A549 (cell line): ENCODE data around the gene ALDH1A2. TPM values are rescaled to one million over a fixed set of nuclear protein-coding genes. Genes with fewer than 3 reads are reported as not detected.

Source experiments
- ATAC-seq, 2 experiments: fragments of 200-7000 bp in 1 of 2; fragments of >200 bp in 1 of 2; cut with Nextera tagmentation in 1 of 2; cut with Tn5 transposase in 1 of 2; 3 replicates each; pipeline versions ENCODE4 v1.8.0 to v1.9.1; 2018 to 2020; ENCODE audit warnings: mild to moderate bottlenecking in 1 of 2, moderate library complexity in 1 of 2
- CTCF ChIA-PET: fragments of 300-600 bp; sonication (Branson Sonifier 250); formaldehyde crosslinking; extraction: SDS; loops from one replicate; lab custom pipeline; 2021; ENCODE audit warnings: antibody characterized with exemption, inconsistent platforms; lab: Yijun Ruan, JAX
- POLR2A ChIA-PET: fragments of 350-600 bp; formaldehyde crosslinking; extraction: SDS; loops from one replicate; lab custom pipeline; 2021; ENCODE audit warnings: antibody characterized with exemption, inconsistent platforms; lab: Yijun Ruan, JAX
- DNase-seq, 2 experiments: peaks; one replicate each; pipeline versions ENCODE4 v3.0.0 to v3.0.0-alpha.2; 2011 to 2016; ENCODE audit warnings: low read depth in 1 of 2, low spot score in 1 of 2
- FAIRE-seq: peaks from 2 replicates; lab custom pipeline; 2011; peaks lifted over from hg19 to GRCh38; lab: Jason Lieb, UNC
- H3K27ac ChIP-seq, 2 experiments: fragments of >200 bp; sonication (Bioruptor Twin); formaldehyde crosslinking; 3 replicates each; pipeline ENCODE4 v1.5.1; 2016 to 2017
- H3K4me1 ChIP-seq: fragments of >200 bp; sonication (Bioruptor Twin); formaldehyde crosslinking; 3 replicates; pipeline ENCODE4 v1.6.1; 2016
- H3K4me2 ChIP-seq: fragments of >200 bp; sonication (Bioruptor Twin); formaldehyde crosslinking; 3 replicates; pipeline ENCODE4 v1.6.1; 2016
- H3K4me3 ChIP-seq: fragments of >200 bp; sonication (Bioruptor Twin); formaldehyde crosslinking; 3 replicates; pipeline ENCODE4 v1.5.1; 2016
- H3K9me3 ChIP-seq: fragments of >200 bp; sonication (Bioruptor Twin); formaldehyde crosslinking; 3 replicates; pipeline ENCODE4 v1.6.1; 2016
- BHLHE40 ChIP-seq: IDR thresholded peaks from 2 replicates; pipeline ENCODE4 v1.6.1; 2012; ENCODE audit warnings: low read depth, low read length, inconsistent platforms
- CBX2 ChIP-seq: fragments of 200-600 bp; sonication (generic); IDR thresholded peaks from 2 replicates; pipeline ENCODE4 v1.6.1; 2016; ENCODE audit warnings: low read depth, mild to moderate bottlenecking, borderline replicate concordance
- CBX8 ChIP-seq: fragments of 200-600 bp; sonication (generic); IDR thresholded peaks from 2 replicates; pipeline ENCODE4 v1.6.1; 2016
- CTCF ChIP-seq: fragments of >200 bp; sonication (Bioruptor Twin); formaldehyde crosslinking; IDR thresholded peaks from 3 replicates; pipeline ENCODE4 v1.5.1; 2016
- EHMT2 ChIP-seq: fragments of 200-600 bp; sonication (generic); IDR thresholded peaks from 2 replicates; pipeline ENCODE4 v1.6.1; 2016; ENCODE audit warnings: antibody characterized with exemption, low read depth, mild to moderate bottlenecking, moderate library complexity
- FOSB ChIP-seq: fragments of 250-450 bp; sonication (Bioruptor Pico); IDR thresholded peaks from 2 replicates; pipeline ENCODE4 v1.5.0; 2020; ENCODE audit warnings: mild to moderate bottlenecking, moderate library complexity
- HOXA7 ChIP-seq: fragments of 250-450 bp; sonication (Bioruptor Pico); IDR thresholded peaks from 2 replicates; pipeline ENCODE4 v1.5.0; 2020; ENCODE audit warnings: mild to moderate bottlenecking, moderate library complexity
- HOXB13 ChIP-seq: fragments of 250-450 bp; sonication (Bioruptor Pico); IDR thresholded peaks from 2 replicates; pipeline ENCODE4 v1.5.0; 2020; ENCODE audit warnings: low read depth, mild to moderate bottlenecking, moderate library complexity
- JUN ChIP-seq, 2 experiments: fragments of >200 bp; sonication (Bioruptor Twin); formaldehyde crosslinking; IDR thresholded peaks; 2 replicates in 1 of 2; 3 replicates in 1 of 2; pipeline ENCODE4 v1.6.1; 2016 to 2017
- MAFK ChIP-seq: fragments of 450-650 bp; IDR thresholded peaks from 2 replicates; pipeline ENCODE4 v1.6.1; 2014; ENCODE audit not compliant: partially characterized antibody
- MYC ChIP-seq: IDR thresholded peaks from 2 replicates; pipeline ENCODE4 v1.6.1; 2012; ENCODE audit warnings: mild to moderate bottlenecking, inconsistent platforms, low read length, improper control_type of control experiment, borderline replicate concordance
- NR3C1 ChIP-seq: fragments of >200 bp; sonication (Bioruptor Twin); formaldehyde crosslinking; IDR thresholded peaks from 3 replicates; pipeline ENCODE4 v1.6.1; 2017
- PHF8 ChIP-seq: fragments of 200-600 bp; sonication (generic); IDR thresholded peaks from 2 replicates; pipeline ENCODE4 v1.6.1; 2016; ENCODE audit warnings: low read depth, mild to moderate bottlenecking, antibody characterized with exemption, moderate library complexity, borderline replicate concordance
- POLR2A ChIP-seq: IDR thresholded peaks from 2 replicates; pipeline ENCODE4 v1.6.1; 2012; ENCODE audit warnings: mild to moderate bottlenecking, low read length
- POLR2AphosphoS2 ChIP-seq: conservative IDR thresholded peaks from 2 replicates; pipeline ENCODE4 v1.6.1; 2012; ENCODE audit warnings: low read length, improper control_type of control experiment, inconsistent platforms
- RCOR1 ChIP-seq: fragments of 150-350 bp; IDR thresholded peaks from 2 replicates; pipeline ENCODE4 v1.6.1; 2014; ENCODE audit warnings: antibody characterized with exemption, low read length, low read depth
- REST ChIP-seq: fragments of 200-600 bp; sonication (generic); IDR thresholded peaks from 2 replicates; pipeline ENCODE4 v1.6.1; 2016; ENCODE audit warnings: antibody characterized with exemption, mild to moderate bottlenecking, moderate library complexity
- RFX5 ChIP-seq: fragments of 450-650 bp; IDR thresholded peaks from 2 replicates; pipeline ENCODE4 v1.7.1; 2014; ENCODE audit warnings: antibody characterized with exemption, mild to moderate bottlenecking, moderate library complexity
- SREBF2 ChIP-seq: fragments of 450-650 bp; IDR thresholded peaks from 2 replicates; pipeline ENCODE4 v1.6.1; 2014; ENCODE audit warnings: mild to moderate bottlenecking, moderate library complexity
- ZC3H11A ChIP-seq: fragments of 450-650 bp; IDR thresholded peaks from 2 replicates; pipeline ENCODE4 v1.6.1; 2014; ENCODE audit warnings: antibody characterized with exemption, mild to moderate bottlenecking
- ZSCAN20 ChIP-seq: fragments of 250-450 bp; sonication (Bioruptor Pico); IDR thresholded peaks from 2 replicates; pipeline ENCODE4 v1.8.0; 2022; ENCODE audit warnings: mild to moderate bottlenecking, moderate library complexity
- WGBS: methylation state at CpG from one replicate; pipeline ENCODE4 v1.1.6; 2017; ENCODE audit errors: missing lambda C conversion rate; 5-methylcytosine and 5-hydroxymethylcytosine counted together
- polyA plus RNA-seq, 4 experiments: library from polyadenylated mRNA; depleted of rRNA in 3 of 4; stranded (reverse); fragments of >200 nt; fragmentation: RNase III in 1 of 4; extraction: RNeasy Plus Mini Kit Qiagen cat#74134 plus additional on column Dnase treatment in 1 of 4; gene quantifications; 2 replicates in 3 of 4; 3 replicates in 1 of 4; pipeline ENCODE4 v1.2.3, GENCODE V29; 2011 to 2017
- TF ChIP-seq, protein P1 (sequence below): fragments of 250-450 bp; sonication (Bioruptor Pico); IDR thresholded peaks from 2 replicates; pipeline ENCODE4 v1.5.0; 2020; ENCODE audit warnings: low read depth, mild to moderate bottlenecking, moderate library complexity
- TF ChIP-seq, protein P2 (sequence below): IDR thresholded peaks from 2 replicates; pipeline ENCODE4 v1.6.1; 2012

The ALDH1A2 gene
- polyA plus RNA-seq, 2 of the 4 experiments (the other 2 are of a cell fraction) = 0.23 to 0.35 TPM

- 2% methylated on average over 3 of the region's 3 CpGs for WGBS
- DNase-seq = no peak
- no peak overlapping the region for H3K27ac ChIP-seq
- H3K9me3 ChIP-seq = 0 out of 3 replicates have a peak, but pooled peaks cover 4% of the 10 kb centered on the region
- no peak for TF ChIP-seq ZSCAN20 (CRISPR knock-in tag)
- TF ChIP-seq, all 56 proteins: peak for 0
- Histone ChIP-seq H3K4me3 (no peak overlapping the region), H3K4me2 (no peak overlapping the region), H3K4me1 (no peaks in the 10 kb centered on the region)
- CTCF ChIA-PET = interaction anchor here (2.5 to 4.1 kb wide), 2 partner anchors 17 to 133 kb away, joined by 9 to 17 read pairs; partner anchors contain the start of gene ALDH1A2
- POLR2A ChIA-PET = no interaction called here
- ATAC-seq (no peak; a peak in 1 of 6 replicates), FAIRE-seq (peak; percentile 7)
These were observed 15.8 kb downstream of the ALDH1A2 start for GRCh38 chr15:58049520-58050227.

DNA sequence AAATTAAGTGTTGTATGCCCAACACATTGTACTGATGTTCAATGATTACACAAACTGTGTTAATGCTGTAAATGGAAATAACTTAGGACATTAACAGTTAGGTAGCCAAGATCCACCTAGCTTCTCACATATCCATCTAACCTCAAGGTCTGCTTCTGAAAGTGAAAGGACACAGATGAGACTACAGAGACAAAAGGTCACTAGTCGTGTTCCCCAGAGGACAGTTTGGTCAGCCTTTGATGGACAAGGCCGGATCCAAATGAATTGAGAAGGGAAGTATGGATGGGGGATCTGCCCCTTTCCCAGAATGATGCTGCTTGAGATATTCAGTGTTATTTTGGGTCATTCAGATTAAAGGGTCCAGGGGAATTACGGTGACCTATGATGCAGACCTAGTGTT lies 17.2 kb downstream of the ALDH1A2 start:
- ChIA-PET POLR2A (no interaction called here), CTCF (interaction anchor here (0.8 to 4.1 kb wide), 4 partner anchors 14 to 134 kb away, joined by 3 to 17 read pairs (median 6); partner anchors contain the start of gene ALDH1A2)
- TF ChIP-seq MAFK = no peak
- no peak for TF ChIP-seq REST
- TF ChIP-seq SREBF2 = no peak
- no peak for TF ChIP-seq PHF8
- TF ChIP-seq HOXA7 = no peak
- TF ChIP-seq, protein P1, sequence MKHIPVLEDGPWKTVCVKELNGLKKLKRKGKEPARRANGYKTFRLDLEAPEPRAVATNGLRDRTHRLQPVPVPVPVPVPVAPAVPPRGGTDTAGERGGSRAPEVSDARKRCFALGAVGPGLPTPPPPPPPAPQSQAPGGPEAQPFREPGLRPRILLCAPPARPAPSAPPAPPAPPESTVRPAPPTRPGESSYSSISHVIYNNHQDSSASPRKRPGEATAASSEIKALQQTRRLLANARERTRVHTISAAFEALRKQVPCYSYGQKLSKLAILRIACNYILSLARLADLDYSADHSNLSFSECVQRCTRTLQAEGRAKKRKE (CRISPR knock-in tag) = no peak
- no peak for TF ChIP-seq NR3C1
- TF ChIP-seq POLR2A = no peak
- no peak for TF ChIP-seq EHMT2
- no peak for TF ChIP-seq JUN (IDR thresholded peaks at IDR 0.05)
- TF ChIP-seq MYC = no peak
- TF ChIP-seq ZC3H11A = no peak
- no peak for TF ChIP-seq RCOR1
- TF ChIP-seq FOSB = no peak
- Histone ChIP-seq H3K9me3 (0 out of 3 replicates have a peak, but pooled peaks cover 4% of the 10 kb centered on the region), H3K4me2 (no peak overlapping the region), H3K27ac (no peak overlapping the region), H3K4me3 (no peak overlapping the region), H3K4me1 (no peaks in the 10 kb centered on the region)
- 0% methylated on average over 3 of the region's 3 CpGs for WGBS
- no peak for ATAC-seq
- no peak for FAIRE-seq
- no peak for DNase-seq

DNA sequence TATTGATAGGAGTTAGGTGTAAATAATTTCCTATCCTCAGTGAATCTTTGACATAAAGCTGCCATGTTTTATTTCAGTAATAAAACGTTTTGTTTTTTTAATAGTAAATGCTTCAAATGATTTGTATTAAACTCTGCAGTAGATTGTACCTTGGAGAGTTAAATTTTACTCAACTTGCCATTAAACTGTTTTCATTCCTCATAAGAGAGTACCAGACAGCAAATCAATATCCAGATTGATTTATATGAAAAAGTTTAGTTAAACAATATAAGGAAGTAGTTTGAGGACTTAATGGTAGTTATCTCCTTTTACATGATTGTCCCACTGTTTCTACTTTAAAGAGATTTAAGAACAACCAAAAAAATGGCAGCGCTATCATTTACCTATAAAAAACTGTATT lies 18.4 kb downstream of the ALDH1A2 start:
- 45% methylated on average over 2 of the region's 2 CpGs for WGBS
- ChIA-PET CTCF (interaction anchor here (1.3 to 4.1 kb wide), 4 partner anchors 19 to 135 kb away, joined by 4 to 17 read pairs (median 8); partner anchors contain the start of gene ALDH1A2), POLR2A (no interaction called here)
- Histone ChIP-seq H3K4me2 (no peak overlapping the region), H3K27ac (no peak overlapping the region), H3K4me3 (no peak overlapping the region), H3K4me1 (no peaks in the 10 kb centered on the region), H3K9me3 (0 out of 3 replicates have a peak, but pooled peaks cover 4% of the 10 kb centered on the region)
- ATAC-seq = no peak
- DNase-seq = no peak
- FAIRE-seq = peak; percentile 7
- TF ChIP-seq POLR2AphosphoS2 (no peak), CBX2 (no peak), PHF8 (no peak), RFX5 (no peak), BHLHE40 (no peak), CBX8 (no peak; the same call in 1 of the 2 replicates), FOSB (no peak), HOXB13 (no peak), SREBF2 (no peak), CTCF (no peak), REST (no peak)
- TF ChIP-seq, protein P2, sequence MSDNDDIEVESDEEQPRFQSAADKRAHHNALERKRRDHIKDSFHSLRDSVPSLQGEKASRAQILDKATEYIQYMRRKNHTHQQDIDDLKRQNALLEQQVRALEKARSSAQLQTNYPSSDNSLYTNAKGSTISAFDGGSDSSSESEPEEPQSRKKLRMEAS = no peak
